GM19463 (cell line): ENCODE results near the gene ADAMTS3.

Source experiments
- ATAC-seq: cut with Tn5 transposase; IDR thresholded peaks from one replicate; pipeline ENCODE4 v1.9.1; 2021; ENCODE audit warnings: mild to moderate bottlenecking, moderate library complexity; ENCODE audit not compliant: unreplicated experiment

Gene ADAMTS3

DNA sequence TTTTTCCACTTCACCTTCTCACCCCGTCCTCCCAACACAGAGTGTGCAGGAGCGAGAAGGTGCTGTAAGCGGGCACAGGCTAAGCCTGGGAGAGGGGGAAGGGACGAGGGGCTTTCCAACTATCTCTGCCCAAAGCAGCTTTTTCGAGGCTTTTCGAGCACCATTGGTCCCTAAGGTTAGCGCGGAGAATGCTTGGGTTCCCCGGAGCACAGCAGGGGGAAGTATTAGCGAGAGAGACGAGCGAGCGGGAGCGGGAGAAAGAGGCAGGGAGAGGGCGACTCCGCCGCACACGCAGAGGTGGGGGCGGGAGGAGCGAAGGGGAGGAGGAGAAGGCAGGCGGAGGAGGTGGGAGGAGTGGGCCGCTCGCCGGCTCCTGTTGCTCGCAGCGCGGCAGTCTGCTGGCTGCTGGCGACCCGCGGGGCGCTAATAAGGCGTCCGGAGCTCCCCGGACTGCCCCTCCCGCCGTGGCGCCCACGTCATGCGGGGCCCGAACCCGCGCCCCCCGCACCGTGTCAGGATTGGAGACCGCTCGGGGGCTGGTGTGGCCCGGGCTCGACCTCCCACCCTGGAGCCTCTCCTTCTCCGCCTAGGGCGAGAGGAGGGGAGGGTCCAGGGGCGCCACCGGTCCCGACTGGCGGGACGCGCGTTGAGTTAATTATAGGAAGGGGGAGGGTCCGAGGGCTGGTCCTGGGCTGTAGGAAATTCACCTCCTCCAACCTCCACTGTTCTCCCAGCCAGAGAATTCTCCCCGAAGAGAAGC is at the start of gene ADAMTS3:
ADAMTS3 (minus strand) TSS at position 263 of the 760 bp plus-strand sequence. CDS start 459 bp downstream, outside the sequence.
- ATAC-seq, result peak; percentile 38

- no peak for ATAC-seq
Observed at GRCh38 chr4:72613959-72614358, 44.9 kb upstream of the ADAMTS3 start.

DNA sequence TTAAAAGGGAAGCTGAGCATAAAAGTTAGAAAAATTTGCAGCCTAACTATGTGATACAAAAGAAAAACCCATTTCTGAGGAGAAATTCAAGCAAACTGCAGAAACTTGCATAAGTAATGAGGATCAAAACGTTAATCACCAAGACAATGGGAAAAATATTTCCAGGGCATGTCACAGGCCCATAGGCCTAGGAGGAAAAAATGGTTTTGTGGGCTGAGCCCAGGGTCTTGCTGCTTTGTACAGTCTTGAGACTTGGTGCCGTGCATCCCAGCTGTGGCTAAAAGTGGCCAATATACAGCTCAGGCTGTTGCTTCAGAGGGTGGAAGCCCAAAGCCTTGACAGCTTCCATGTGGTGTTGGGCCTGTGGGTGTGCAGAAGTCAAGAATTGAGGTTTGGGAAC is 37.7 kb upstream of the ADAMTS3 start:
- no peak for ATAC-seq

DNA sequence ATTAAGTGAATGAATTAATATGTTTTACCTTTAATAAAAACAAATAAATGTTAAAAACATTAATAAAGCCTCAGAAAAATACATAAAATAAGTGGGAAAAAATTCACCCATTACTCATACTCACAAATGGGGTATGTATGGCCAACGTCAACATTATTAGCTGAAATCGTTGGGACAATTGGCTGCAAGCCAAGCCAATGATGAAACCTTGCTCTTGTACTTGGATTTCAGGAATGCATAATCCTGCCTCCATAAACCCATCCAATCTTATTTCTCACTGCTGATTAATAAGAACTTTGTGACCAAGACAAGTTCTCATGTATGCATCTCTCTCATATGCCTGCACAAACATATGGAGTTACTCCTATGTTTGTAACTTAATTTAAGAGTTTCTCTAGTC is 35.3 kb upstream of the ADAMTS3 start:
- ATAC-seq, result no peak

DNA sequence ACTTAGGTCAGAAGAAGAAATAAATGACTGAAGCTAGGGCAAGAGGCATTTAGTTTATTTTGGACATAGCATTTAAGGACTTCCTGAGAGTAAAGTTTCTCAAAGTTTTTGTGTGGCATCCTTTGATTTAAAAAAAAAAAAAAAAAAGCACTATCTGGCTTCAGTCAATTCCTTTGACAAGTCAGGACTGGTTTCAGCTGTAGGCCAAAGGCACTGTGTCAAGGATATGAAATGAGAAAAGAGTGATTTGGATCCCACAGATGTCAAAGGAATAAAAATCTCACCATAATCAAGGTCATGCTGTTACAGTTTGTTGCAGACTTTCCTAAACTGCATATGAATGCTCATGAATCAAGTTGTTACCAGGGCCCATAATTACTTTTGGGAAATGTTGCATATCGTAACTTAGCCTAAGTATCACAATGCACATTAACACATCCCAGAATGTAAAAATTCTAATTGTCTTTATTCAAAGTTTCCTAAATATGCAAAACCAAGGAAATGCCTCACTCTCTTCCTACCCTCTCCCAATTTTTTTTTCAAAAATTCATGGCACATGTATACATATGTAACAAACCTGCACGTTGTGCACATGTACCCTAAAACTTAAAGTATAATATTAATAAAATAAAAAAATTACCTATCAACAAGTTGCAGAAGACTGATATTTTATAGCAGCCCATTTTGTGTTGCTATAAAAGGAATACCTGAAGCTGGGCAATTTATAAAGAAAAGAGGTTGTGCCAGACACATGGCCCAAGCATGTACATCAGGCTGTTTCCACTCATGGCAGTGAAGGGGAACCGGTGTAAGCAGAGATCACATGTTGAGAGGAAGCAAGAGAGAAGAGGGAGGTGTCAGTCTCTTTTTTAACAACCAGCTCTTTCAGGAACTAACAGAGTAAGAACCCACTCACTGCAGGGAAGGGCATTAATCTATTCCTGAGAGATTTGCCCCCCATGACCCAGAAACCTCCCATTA is 33.7 kb upstream of the ADAMTS3 start:
- ATAC-seq, result no peak

DNA sequence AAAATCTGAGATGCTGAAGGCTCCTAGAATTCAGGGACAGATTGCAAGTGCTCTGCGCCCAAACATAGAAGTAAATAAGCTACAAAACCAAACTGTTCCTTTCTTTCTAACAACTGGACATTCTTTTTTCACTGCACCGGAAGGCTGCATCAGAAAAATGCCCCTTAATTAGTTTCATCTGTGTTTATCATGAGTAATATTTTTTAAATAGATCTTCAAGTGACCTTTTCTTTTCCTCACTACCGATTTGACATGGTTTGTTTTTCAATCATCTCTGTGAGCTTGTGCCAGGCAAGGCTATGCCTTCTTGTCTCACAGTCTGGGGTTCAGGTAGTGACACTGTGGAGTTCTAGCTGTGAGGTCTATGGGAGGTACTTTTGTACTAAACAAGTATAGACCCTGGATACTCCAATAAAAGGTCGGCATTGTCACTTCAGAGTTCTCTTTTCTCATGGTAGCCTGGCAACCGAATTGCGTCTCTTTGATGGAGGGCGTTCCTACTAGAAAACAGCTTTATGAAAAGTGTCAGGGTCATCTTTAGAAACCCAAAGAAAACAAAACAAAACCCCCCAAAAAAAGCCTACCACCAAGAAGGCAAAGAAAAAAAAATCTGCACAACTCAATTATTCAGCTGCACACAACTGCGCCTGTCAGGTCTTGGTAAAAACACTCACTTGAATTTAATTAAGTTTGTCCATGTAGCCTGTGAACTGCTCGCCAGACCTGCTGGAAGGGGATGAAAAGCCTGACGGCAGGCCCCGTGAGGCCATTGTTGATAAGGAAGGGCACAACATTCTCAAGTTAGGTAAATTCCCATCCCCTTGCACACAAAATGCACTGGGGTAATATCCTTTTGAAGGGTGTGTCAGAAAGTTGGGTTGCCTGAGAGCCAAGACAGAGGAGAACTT is 22.8 kb upstream of the ADAMTS3 start:
- ATAC-seq, result no peak

- ATAC-seq, result no peak
Observed at GRCh38 chr4:72587334-72587733, 18.3 kb upstream of the ADAMTS3 start.

GRCh38 chr4:72582853-72583252 is 13.8 kb upstream of the ADAMTS3 start:
- ATAC-seq, result no peak

- ATAC-seq, result no peak
Observed at GRCh38 chr4:72577211-72577610, 8.2 kb upstream of the ADAMTS3 start.

DNA sequence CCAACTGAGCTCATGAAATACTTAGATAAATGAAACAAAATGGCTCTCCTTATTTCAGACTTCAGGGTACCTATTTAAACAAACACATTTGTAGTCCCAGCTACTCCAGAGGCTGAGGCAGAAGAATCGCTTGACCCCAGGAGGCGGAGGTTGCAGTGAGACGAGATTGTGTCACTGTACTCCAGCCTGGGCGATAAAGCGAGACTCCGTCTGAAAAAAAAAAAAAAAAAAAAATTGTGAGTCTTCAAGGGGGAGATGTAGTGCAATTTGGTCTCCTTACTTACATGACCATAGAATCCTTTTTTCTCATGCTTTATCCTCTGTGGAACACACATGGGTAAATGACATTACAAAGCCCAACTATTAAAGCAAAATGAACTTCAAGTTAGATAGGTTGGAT is 2.3 kb upstream of the ADAMTS3 start:
- no peak for ATAC-seq

- no peak for ATAC-seq
Observed at GRCh38 chr4:72569719-72570235, 756 bp upstream of the ADAMTS3 start.

- ATAC-seq, result peak; percentile 54
Observed at GRCh38 chr4:72567821-72568675, 973 bp downstream of the ADAMTS3 start.

DNA sequence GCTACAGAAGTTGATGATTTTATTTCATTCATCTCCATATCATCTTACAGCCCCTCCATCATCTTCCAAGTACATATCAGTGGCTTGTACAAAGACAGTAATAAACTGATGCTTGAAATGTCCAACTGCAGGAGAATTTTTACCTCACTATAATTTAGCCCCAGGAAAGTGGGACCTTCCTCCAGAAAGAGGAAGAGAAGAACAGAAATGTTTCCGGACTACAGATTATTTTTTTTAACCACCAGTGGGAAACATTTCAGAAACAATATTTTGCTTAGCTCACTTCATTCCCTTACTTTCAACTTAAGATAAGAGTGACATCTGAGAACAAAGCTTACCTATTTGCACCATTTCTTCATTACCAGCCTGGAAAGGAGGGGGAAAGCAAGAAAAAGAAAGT is 2.0 kb downstream of the ADAMTS3 start:
- no peak for ATAC-seq

DNA sequence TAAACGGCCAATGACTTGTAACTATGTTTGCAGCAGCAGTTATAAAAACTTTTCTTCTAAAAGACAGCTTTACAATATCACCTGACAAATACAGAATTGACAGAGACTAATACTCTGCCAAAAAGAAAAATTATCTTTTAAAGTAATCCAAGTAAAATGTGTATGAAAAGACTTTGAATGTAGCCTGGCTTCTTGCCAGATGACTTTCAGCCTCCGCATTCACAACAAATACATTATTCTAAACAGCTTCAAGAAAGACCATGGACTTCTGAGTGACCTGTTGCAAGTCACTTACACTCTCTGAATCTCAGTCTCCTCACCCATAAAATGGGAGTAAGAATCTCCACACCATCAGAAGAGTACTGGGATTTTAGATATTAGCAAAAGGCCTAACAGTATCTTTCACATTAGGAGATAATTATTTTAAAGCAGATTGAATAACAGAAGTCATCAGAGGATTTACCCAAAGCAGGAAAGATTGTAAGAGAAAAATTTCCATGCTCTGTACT is 2.5 kb downstream of the ADAMTS3 start:
- ATAC-seq, result no peak

DNA sequence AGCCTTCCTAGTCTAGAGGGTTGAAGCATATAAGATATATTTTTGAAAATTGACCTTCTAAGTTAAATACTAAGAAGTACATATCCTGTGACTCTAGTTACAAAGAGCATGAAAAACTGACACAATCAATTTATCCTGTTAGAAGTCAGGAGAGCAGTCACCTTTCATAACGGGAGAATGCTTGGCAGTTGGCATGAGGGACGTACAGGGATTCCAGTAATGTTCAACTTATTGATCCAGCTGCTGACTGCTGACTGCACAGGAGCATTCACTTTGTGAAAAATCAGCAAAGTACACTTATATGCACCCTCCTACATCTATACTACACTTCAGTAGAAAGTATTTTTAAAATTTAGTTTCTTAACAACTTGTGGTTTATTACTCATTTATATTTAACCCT is 4.2 kb downstream of the ADAMTS3 start:
- no peak for ATAC-seq

DNA sequence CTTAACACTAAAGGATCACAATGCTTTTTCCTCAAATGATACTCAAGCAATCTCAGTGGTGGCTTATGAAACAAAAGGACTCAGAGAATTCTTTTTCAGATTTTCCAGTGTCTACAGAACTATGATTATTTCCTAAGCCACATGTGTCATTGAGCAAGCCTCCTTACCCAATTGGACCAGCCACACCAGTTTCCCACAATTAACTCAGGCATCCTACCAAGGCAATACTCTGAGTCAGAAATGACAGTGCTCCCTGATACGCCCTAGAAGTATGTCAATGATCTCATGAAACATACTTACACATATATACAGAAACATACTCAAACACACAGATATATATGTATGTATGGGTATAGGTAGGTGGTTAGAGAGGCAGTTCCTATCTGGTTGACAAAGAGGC is 4.8 kb downstream of the ADAMTS3 start:
- no peak for ATAC-seq

GRCh38 chr4:72558655-72559054 is 10.4 kb downstream of the ADAMTS3 start:
- ATAC-seq, result no peak

- no peak for ATAC-seq
Observed at GRCh38 chr4:72557021-72557420, 12.0 kb downstream of the ADAMTS3 start.

GRCh38 chr4:72555377-72555831 is 13.6 kb downstream of the ADAMTS3 start:
- no peak for ATAC-seq
